SK-MEL-5 (cell line): ENCODE measurements around the gene MPC2. TPM values are rescaled to one million over a fixed set of nuclear protein-coding genes. Genes with fewer than 3 reads are reported as not detected.
"Not testable (repeated sequence)": the region's sequence is repeated elsewhere in the genome, so short reads cannot be mapped to it uniquely, and the experiment has no call there.

Experiments
- DNase-seq: peaks from one replicate; pipeline ENCODE4 v3.0.0-alpha.2; 2016; ENCODE audit warnings: low read depth, low spot score
- in situ Hi-C: cut with HindIII; loops from 2 replicates; pipeline ENCODE4 v1.10.0; 2016; ENCODE audit warnings: low sequenced_read_pairs, high pct_unique_total_duplicates, low pct_unique_long_range_greater_than_20kb
- total RNA-seq: library from RNA; depleted of rRNA; stranded (reverse); fragments of >200 nt; shearing (Covaris generic); gene quantifications from 2 replicates; pipeline ENCODE4 v1.2.3, GENCODE V29; 2014

The MPC2 gene
- total RNA-seq, 1 experiment from 2014 or later: 44.6 TPM

- no peak for DNase-seq
- in situ Hi-C loops: no loop called here
Measured at GRCh38 chr1:167916766-167917511, 19.9 kb downstream of the MPC2 start.

GRCh38 chr1:167915569-167915968 lies 21.3 kb downstream of the MPC2 start:
- DNase-seq: no peak
- in situ Hi-C loops: no loop called here

DNA sequence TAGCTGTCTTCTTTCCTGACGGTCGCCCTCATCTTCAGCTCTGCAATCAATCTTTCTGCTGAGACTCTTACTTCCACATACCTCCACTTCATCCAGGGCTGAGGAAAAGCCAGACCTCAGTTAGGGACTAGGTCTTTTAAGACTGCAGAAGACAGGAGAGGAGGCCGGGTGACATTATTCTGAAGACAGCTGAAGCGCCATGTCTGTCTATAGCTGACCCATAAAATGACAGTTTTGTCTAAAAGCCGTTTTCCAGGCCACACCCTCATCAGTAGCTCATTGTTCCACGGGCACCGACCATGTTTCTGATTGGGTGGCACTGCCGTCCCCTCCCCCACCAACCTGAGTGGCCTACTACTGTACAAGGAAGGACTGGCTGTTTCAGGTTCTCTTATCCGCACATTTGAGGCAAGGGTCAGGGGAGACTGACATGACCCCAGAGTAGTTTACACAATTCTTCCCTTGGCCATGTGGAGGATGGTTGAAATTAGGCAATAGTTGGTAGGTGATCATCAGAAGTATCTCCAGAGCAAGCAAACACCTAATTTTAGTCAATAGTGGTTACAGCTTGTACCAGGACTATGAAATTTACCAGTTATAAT lies 22.9 kb downstream of the MPC2 start, which contains the start of gene ADCY10:
ADCY10 (minus strand) TSS at position 240 of the 602 bp plus-strand sequence. CDS start 8,994 bp downstream, outside the sequence.
- in situ Hi-C loops: no loop called here
- no peak for DNase-seq

GRCh38 chr1:167912294-167912693 lies 24.6 kb downstream of the MPC2 start:
- in situ Hi-C loops: no loop called here
- no peak for DNase-seq

GRCh38 chr1:167911413-167911812 lies 25.5 kb downstream of the MPC2 start:
- no peak for DNase-seq
- in situ Hi-C loops: no loop called here

DNA sequence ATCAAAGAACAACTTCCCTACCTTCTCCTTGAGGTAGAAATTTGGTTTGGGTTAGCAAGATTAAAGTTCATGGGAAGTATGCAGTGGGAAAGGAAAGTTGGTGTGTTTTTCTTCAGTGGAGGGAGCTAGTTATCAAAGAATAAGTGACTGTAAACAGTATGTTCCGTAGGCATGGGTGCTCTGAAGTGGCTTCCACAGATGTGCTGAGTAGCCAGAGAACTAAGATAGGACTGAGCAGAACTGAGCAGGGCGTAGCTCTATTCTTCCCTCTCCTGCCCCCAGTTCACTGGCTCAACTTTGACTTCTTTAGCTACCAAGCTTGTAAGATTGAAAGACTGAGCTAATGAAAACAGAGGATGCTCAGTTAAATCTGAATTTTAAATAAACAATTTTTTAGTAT lies 26.3 kb downstream of the MPC2 start:
- in situ Hi-C loops: no loop called here
- no peak for DNase-seq

GRCh38 chr1:167909691-167910180 lies 27.1 kb downstream of the MPC2 start:
- no peak for DNase-seq
- in situ Hi-C loops: no loop called here

- in situ Hi-C loops: no loop called here
- DNase-seq: no peak
Measured at GRCh38 chr1:167905671-167906070, 31.2 kb downstream of the MPC2 start.

- DNase-seq: no peak
- in situ Hi-C loops: no loop called here
Measured at GRCh38 chr1:167905182-167905581, 31.7 kb downstream of the MPC2 start.

DNA sequence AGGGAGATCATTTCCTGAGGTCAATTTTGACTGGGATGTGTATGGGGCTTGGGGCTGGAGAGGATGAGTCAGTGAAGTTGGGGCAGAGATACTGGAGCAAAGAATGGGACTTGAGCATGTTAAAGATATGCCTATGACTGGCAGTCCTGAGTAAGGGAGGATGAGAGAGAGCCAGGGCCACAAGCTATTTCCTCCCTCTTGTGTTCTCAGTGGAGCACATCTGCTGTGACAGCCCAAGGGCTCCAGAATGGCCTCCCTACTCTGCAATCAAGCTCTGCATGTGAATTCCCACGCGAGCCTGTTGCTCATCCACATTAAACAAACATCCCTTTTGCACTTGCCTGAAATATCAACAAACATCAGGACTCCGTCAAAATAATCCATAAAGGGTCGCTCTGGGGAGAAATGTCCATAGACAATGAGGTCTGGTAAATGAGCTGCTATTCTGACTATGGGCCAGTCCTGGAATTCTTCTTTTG lies 32.2 kb downstream of the MPC2 start:
- in situ Hi-C loops: no loop called here

GRCh38 chr1:167900907-167901306 lies 36.0 kb downstream of the MPC2 start:
- in situ Hi-C loops: no loop called here

More for the DNA sequence above, 32.2 kb downstream of the MPC2 start:
- DNase-seq: no peak

GRCh38 chr1:167899253-167899681 lies 37.6 kb downstream of the MPC2 start:
- in situ Hi-C loops: no loop called here
- no peak for DNase-seq

More at GRCh38 chr1:167900907-167901306, 36.0 kb downstream of the MPC2 start:
- DNase-seq: no peak

DNA sequence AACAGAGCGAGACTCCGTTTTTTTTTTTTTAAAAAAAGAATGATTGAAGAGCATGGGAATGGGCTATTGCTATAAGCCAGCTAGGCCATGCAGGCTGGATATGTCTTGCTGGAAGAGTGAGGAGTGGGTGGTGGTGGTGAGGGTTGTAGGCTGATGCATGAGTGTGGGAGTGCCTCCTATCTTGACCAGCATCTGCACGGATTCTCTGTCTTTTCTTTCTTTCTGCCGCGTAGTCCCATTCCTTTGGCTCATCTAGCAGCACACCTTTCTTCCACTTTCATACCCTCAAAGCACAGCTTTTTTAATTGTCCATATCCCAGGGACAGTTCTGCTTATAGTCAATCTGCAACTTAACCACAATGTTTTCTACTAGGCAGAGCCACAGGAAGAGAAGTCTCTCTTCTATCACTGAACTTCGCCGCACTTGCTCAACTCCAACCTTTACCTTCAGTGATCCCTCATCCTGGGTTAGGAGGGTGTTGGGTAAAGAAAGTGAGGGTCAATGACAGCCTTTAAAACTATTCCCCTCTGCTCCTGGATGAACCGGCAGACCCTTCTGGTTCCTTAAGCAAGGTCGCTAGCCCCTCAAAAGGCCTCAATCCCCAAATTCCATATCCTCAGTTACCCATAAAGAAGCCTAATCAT lies 38.2 kb downstream of the MPC2 start:
- no peak for DNase-seq
- in situ Hi-C loops: no loop called here

- in situ Hi-C loops: no loop called here
- DNase-seq: no peak
Measured at GRCh38 chr1:167893798-167894197, 43.1 kb downstream of the MPC2 start.

- DNase-seq: no peak
Measured at GRCh38 chr1:167890400-167890799, 46.5 kb downstream of the MPC2 start.

DNA sequence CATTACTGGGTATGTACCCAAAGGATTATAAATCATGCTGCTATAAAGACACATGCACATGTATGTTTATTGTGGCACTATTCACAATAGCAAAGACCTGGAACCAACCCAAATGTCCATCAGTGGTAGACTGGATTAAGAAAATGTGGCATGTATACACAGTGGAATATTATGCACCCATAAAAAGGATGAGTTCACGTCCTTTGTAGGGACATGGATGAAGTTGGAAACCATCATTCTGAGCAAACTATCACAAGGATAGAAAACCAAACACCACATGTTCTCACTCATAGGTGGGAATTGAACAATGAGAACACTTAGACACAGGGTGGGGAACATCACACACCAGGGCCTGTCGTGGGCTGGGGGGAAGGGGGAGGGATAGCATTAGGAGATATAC lies 49.7 kb downstream of the MPC2 start:
- DNase-seq, in situ Hi-C loops: not testable (repeated sequence)

More at GRCh38 chr1:167890400-167890799, 46.5 kb downstream of the MPC2 start:
- in situ Hi-C loops: no loop called here

GRCh38 chr1:167882376-167882775 lies 54.5 kb downstream of the MPC2 start:
- no peak for DNase-seq
- in situ Hi-C loops: no loop called here

- in situ Hi-C loops: no loop called here
- no peak for DNase-seq
Measured at GRCh38 chr1:167881786-167882185, 55.1 kb downstream of the MPC2 start.
